ENCODE results near the gene BIRC7.
A peak's percentile ranks its signal among the peaks of the same experiment; 100 is the strongest.

Gene BIRC7

GRCh38 chr20:63252284-63252711 is 16.6 kb downstream of the BIRC7 start:
- Histone ChIP-seq H3K4me3 (peak overlapping the region in 4 of 10 experiments; percentile 62 to 77 (median 70); a peak in 6 of 20 replicates), H3K4me2 (peak overlapping the region in 9 of 11 experiments; percentile 91 to 100 (median 98); a peak in 16 of 22 replicates), H3K4me1 (peaks cover 44 to 98% (median 93%) of the 10 kb centered on the region in 10 experiments), H3K27ac (peak overlapping the region in 2 of 11 experiments; percentile 25 to 30; a peak in 1 of 22 replicates), H3K9ac (peak overlapping the region in 5 of 11 experiments; percentile 12 to 82 (median 75); a peak in 7 of 22 replicates), H3K27me3 (peaks cover 44 to 94% (median 53%) of the 10 kb centered on the region in 11 experiments), H4K20me1 (peaks cover 0 to 76% (median 19%) of the 10 kb centered on the region in 11 experiments; a peak in 17 of 22 replicates), H3K9me3 (replicated peaks in 1 of 11) (no peaks in the 10 kb centered on the region), H3K36me3 (no peaks in the 10 kb centered on the region)
- TF ChIP-seq Cebpa-rat (IDR thresholded peaks at IDR 0.05) = no peak

GRCh38 chr20:63253065-63253437 is 17.3 kb downstream of the BIRC7 start:
- peaks cover 0 to 73% (median 20%) of the 10 kb centered on the region in 11 experiments; a peak in 17 of 22 replicates for H4K20me1 ChIP-seq
- peak overlapping the region; percentile 42 to 77 (median 62) for H3K4me3 ChIP-seq
- H3K27me3 ChIP-seq = peaks cover 44 to 94% (median 53%) of the 10 kb centered on the region in 11 experiments
- no peak for TF ChIP-seq Cebpa-rat (IDR thresholded peaks at IDR 0.05)
- H3K9ac ChIP-seq = peak overlapping the region in 6 of 11 experiments; percentile 0 to 82 (median 66); a peak in 10 of 22 replicates
- peak overlapping the region; percentile 90 to 100 (median 95) for H3K4me2 ChIP-seq
- peak overlapping the region in 3 of 11 experiments; percentile 4 to 41 (median 22); a peak in 3 of 22 replicates for H3K27ac ChIP-seq
- peaks cover 38 to 98% (median 93%) of the 10 kb centered on the region in 10 experiments for H3K4me1 ChIP-seq
- no peaks in the 10 kb centered on the region for H3K9me3 ChIP-seq (replicated peaks in 1 of 11)
- H3K36me3 ChIP-seq = no peaks in the 10 kb centered on the region

- Histone ChIP-seq H3K9ac (peak overlapping the region in 10 of 11 experiments; percentile 36 to 82 (median 62); a peak in 14 of 22 replicates), H3K27ac (peak overlapping the region in 4 of 11 experiments; percentile 48 to 70 (median 60); a peak in 7 of 22 replicates), H4K20me1 (peaks cover 0 to 73% (median 23%) of the 10 kb centered on the region in 11 experiments; a peak in 18 of 22 replicates), H3K27me3 (peaks cover 44 to 94% (median 53%) of the 10 kb centered on the region in 11 experiments), H3K36me3 (no peaks in the 10 kb centered on the region), H3K4me3 (peak overlapping the region; percentile 45 to 77 (median 62)), H3K4me1 (peaks cover 39 to 98% (median 93%) of the 10 kb centered on the region in 10 experiments), H3K9me3 (replicated peaks in 1 of 11) (no peaks in the 10 kb centered on the region), H3K4me2 (peak overlapping the region; percentile 90 to 100 (median 95))
- TF ChIP-seq Cebpa-rat (IDR thresholded peaks at IDR 0.05) = no peak
Observed at GRCh38 chr20:63253438-63254231, 17.9 kb downstream of the BIRC7 start.

GRCh38 chr20:63254232-63254605 is 18.5 kb downstream of the BIRC7 start, which contains the start of gene NKAIN4:
NKAIN4 (minus strand) TSS chr20:63254463; CDS start chr20:63254450, 13 bp downstream.
- Histone ChIP-seq H3K9me3 (replicated peaks in 1 of 11) (0 out of 22 replicates have a peak, but pooled peaks cover 0 to 3% (median 0%) of the 10 kb centered on the region in 11 experiments), H3K4me2 (peak within 1 kb of the TSS; percentile 90 to 100 (median 95)), H4K20me1 (peaks cover 0 to 73% (median 23%) of the 10 kb centered on the region in 11 experiments; a peak in 16 of 22 replicates), H3K4me3 (peak within 1 kb of the TSS; percentile 45 to 77 (median 62)), H3K36me3 (no peaks in the 10 kb centered on the region), H3K27me3 (peaks cover 44 to 94% (median 53%) of the 10 kb centered on the region in 11 experiments), H3K9ac (peak within 1 kb of the TSS in 10 of 11 experiments; percentile 36 to 82 (median 62); a peak in 14 of 22 replicates), H3K4me1 (peaks cover 39 to 98% (median 93%) of the 10 kb centered on the region in 10 experiments), H3K27ac (peak within 1 kb of the TSS in 4 of 11 experiments; percentile 48 to 70 (median 60); a peak in 7 of 22 replicates)
- no peak for TF ChIP-seq Cebpa-rat (IDR thresholded peaks at IDR 0.05)

- Histone ChIP-seq H3K4me3 (peak overlapping the region in 7 of 10 experiments; percentile 35 to 77 (median 48); a peak in 13 of 20 replicates), H3K9me3 (replicated peaks in 1 of 11) (0 out of 22 replicates have a peak, but pooled peaks cover 0 to 5% (median 0%) of the 10 kb centered on the region in 11 experiments), H3K27me3 (peaks cover 44 to 94% (median 53%) of the 10 kb centered on the region in 11 experiments), H4K20me1 (peaks cover 0 to 75% (median 24%) of the 10 kb centered on the region in 11 experiments; a peak in 16 of 22 replicates), H3K4me2 (peak overlapping the region; percentile 31 to 99 (median 86); a peak in 20 of 22 replicates), H3K9ac (peak overlapping the region in 4 of 11 experiments; percentile 7 to 69 (median 58); a peak in 8 of 22 replicates), H3K4me1 (peaks cover 43 to 98% (median 93%) of the 10 kb centered on the region in 10 experiments), H3K27ac (peak overlapping the region in 1 of 11 experiments; percentile 44; a peak in 2 of 22 replicates), H3K36me3 (no peaks in the 10 kb centered on the region)
- no peak for TF ChIP-seq Cebpa-rat (IDR thresholded peaks at IDR 0.05)
Observed at GRCh38 chr20:63254606-63255384, 19.1 kb downstream of the BIRC7 start.

- H3K36me3 ChIP-seq = no peaks in the 10 kb centered on the region
- no peak overlapping the region; a peak in 1 of 20 replicates for H3K4me3 ChIP-seq
- peak overlapping the region in 1 of 11 experiments; percentile 68; a peak in 1 of 22 replicates for H3K9ac ChIP-seq
- peaks cover 0 to 88% (median 37%) of the 10 kb centered on the region in 11 experiments; a peak in 15 of 22 replicates for H4K20me1 ChIP-seq
- no peak overlapping the region for H3K27ac ChIP-seq
- peaks cover 44 to 95% (median 56%) of the 10 kb centered on the region in 11 experiments for H3K27me3 ChIP-seq
- H3K4me2 ChIP-seq = peak overlapping the region in 9 of 11 experiments; percentile 15 to 99 (median 90); a peak in 16 of 22 replicates
- TF ChIP-seq Cebpa-rat (IDR thresholded peaks at IDR 0.05) = no peak
- H3K4me1 ChIP-seq = peaks cover 47 to 98% (median 94%) of the 10 kb centered on the region in 10 experiments
- 0 out of 22 replicates have a peak, but pooled peaks cover 0 to 5% (median 0%) of the 10 kb centered on the region in 11 experiments for H3K9me3 ChIP-seq (replicated peaks in 1 of 11)
Observed at GRCh38 chr20:63255931-63256704, 20.4 kb downstream of the BIRC7 start.

- Histone ChIP-seq H3K4me1 (peaks cover 52 to 98% (median 96%) of the 10 kb centered on the region in 10 experiments), H4K20me1 (peaks cover 0 to 93% (median 38%) of the 10 kb centered on the region in 11 experiments; a peak in 15 of 22 replicates), H3K9me3 (replicated peaks in 1 of 11) (0 out of 22 replicates have a peak, but pooled peaks cover 0 to 5% (median 0%) of the 10 kb centered on the region in 11 experiments), H3K9ac (no peak overlapping the region), H3K27ac (no peak overlapping the region), H3K36me3 (no peaks in the 10 kb centered on the region), H3K27me3 (peaks cover 42 to 98% (median 53%) of the 10 kb centered on the region in 11 experiments), H3K4me2 (peak overlapping the region in 9 of 11 experiments; percentile 58 to 99 (median 90); a peak in 18 of 22 replicates), H3K4me3 (no peak overlapping the region; a peak in 1 of 20 replicates)
- no peak for TF ChIP-seq Cebpa-rat (IDR thresholded peaks at IDR 0.05)
Observed at GRCh38 chr20:63256954-63257353, 21.2 kb downstream of the BIRC7 start.

Data from BLaER1 treated with 17β-estradiol and CSF1 and Interleukin-3, amounts not matched to agents 10 nM and 100 nM (cell line).